Heart left ventricle (tissue), 13 donors: Measurements from ENCODE around the gene PAFAH1B2.

ENCODE experiments used
- CTCF ChIP-seq, 12 donors: fragments of 200-600 bp; sonication (generic) in 4 of 12; IDR thresholded peaks; one replicate each; pipeline versions ENCODE4 v1.5.0 to v1.8.0; 2018 to 2022; ENCODE audit warnings: antibody characterized with exemption in 12 of 12, mild to moderate bottlenecking in 5 of 12
- POLR2A ChIP-seq, 2 donors: fragments of 450-650 bp; IDR thresholded peaks; one replicate each; pipeline ENCODE4 v1.6.1; 2017; ENCODE audit warnings: antibody characterized with exemption in 2 of 2, mild to moderate bottlenecking in 2 of 2, moderate library complexity in 2 of 2
- donor health status: ischemic (EF 13 %, LVEDD 7.1; RV severe dilation, severe dysfunction).
- donor health status: DM: no; HTN: yes; CAD: no.
- donor health status: DM: no; HTN: no; CAD: no.
- donor health status: ischemic (EF 25% LVEDD 6.9; RV normal size, moderate dysfunction).
- donor health status: ischemic (EF 25% LVEDD 5.7; RV mildly dilated, moderate dysfunction).
- donor health status: ischemic (EF 35%, LVEDD 5.7; RV mildly dilated, moderate dysfunction).
- donor health status: nonischemic (EF 11% LVEDD 7.7; RV severe dilation, severe dysfunction).
- donor health status: DM: yes; HTN: yes; CAD: no.
- donor health status: PGD.
- donor health status: ischemic (EF 29% LVEDD 5.4; RV normal size, mild dysfunction).
- donor health status: nonischemic (EF 23%, LVEDD 6.1; RV moderate dilation, normal function).

- TF ChIP-seq CTCF (IDR thresholded peaks at IDR 0.05) = no peak
- TF ChIP-seq POLR2A (IDR thresholded peaks at IDR 0.05) = no peak
Observed at GRCh38 chr11:117130879-117131278, 13.2 kb upstream of the PAFAH1B2 start.
